Activated T-cell treated with anti-CD3 and anti-CD28 coated beads, Interleukin-2, amount 50 U/mL, for 24 hours (primary cell): ENCODE data around the gene RPP40.

Source experiments
- DNase-seq: peaks from one replicate; pipeline ENCODE4 v3.0.0-alpha.2; 2020
- H3K27ac Mint-ChIP-seq: 2 replicates; pipeline ENCODE4 v1.8.0; 2020; ENCODE audit warnings: mild to moderate bottlenecking, mixed read lengths
- H3K27me3 Mint-ChIP-seq: 2 replicates; pipeline ENCODE4 v1.8.0; 2020; ENCODE audit warnings: mixed read lengths
- H3K36me3 Mint-ChIP-seq: 2 replicates; pipeline ENCODE4 v1.8.0; 2020; ENCODE audit warnings: low read depth, mixed read lengths
- H3K4me1 Mint-ChIP-seq: 2 replicates; pipeline ENCODE4 v1.8.0; 2020; ENCODE audit warnings: low read depth, mixed read lengths
- H3K4me3 Mint-ChIP-seq: 2 replicates; pipeline ENCODE4 v1.8.0; 2020; ENCODE audit warnings: mild to moderate bottlenecking, moderate library complexity, mixed read lengths
- H3K9me3 Mint-ChIP-seq: 2 replicates; pipeline ENCODE4 v1.8.0; 2020; ENCODE audit warnings: mixed read lengths

RPP40 gene

DNA sequence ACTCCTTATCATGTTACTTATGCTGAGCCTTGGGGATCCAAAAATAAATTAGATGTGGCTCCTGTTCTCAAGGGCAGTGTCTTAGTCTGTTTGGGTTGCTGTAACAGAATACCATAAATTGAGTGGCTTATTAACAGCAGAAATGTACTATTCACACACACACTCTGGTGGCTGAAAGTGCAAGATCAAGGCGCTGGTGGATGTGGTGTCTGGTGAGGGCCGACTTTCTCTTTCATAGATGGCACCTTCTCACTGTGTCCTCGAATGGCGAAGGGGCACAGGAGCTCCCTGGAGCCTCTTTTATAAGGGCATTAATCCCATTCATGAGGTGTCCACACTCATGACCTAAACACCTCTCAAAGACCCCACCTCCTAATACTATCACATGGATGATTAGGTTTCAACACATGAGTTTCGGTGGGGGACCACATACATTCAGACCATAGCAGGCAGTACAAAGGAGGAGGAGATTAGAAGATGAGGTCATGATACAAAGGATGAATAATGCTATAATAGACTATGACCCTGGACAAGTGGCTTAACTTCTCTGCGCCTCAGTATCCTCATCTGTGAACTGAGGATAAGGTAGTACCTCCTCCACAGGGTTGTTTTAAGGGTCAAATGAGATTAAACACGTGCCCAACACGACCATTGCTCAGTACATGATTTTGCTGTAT, 34.1 kb downstream of the RPP40 start:
- H3K27ac Mint-ChIP-seq, result no peak overlapping the region
- no peaks in the 10 kb centered on the region for H3K9me3 Mint-ChIP-seq
- DNase-seq, result no peak
- peaks cover 9% of the 10 kb centered on the region for H3K27me3 Mint-ChIP-seq
- H3K4me1 Mint-ChIP-seq, result no peaks in the 10 kb centered on the region
- H3K36me3 Mint-ChIP-seq, result no peaks in the 10 kb centered on the region
- no peak overlapping the region for H3K4me3 Mint-ChIP-seq

DNA sequence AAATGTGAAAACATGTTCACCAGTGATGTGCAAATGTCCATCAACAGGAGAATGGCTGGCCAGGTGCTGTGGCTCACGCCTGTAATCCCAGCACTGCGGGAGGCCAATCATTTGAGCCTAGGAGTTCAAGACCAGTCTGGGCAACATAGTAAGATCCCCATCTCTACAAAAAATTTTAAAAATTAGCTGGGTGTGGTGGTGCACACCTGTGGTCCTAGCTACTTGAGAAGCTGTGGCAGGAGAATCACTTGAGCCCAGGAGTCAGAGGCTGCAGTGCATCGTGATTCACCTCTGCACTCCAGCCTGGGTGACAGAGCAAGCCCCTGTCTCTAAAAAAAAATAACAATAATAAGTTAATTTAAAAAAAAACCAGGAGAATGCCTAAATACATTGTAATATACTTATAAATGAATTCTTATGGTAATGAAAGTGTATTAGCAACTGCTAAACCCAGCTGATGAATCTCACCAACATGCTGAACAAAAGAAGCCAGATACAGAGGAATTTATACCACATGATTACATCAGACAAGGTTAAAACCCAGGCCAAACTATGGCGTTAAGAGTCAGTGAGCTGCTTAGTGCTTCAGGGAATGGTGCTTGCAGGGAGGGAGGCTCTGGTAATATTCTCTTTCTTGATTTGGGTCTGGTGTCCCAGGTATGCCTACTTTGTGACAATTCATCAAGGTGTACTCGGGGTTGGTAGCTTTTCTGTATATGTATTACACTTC, 36.4 kb downstream of the RPP40 start:
- DNase-seq, result no peak
- Mint-ChIP-seq H3K4me1 (no peaks in the 10 kb centered on the region), H3K27ac (no peak overlapping the region), H3K27me3 (peaks cover 8% of the 10 kb centered on the region), H3K4me3 (no peak overlapping the region), H3K9me3 (no peaks in the 10 kb centered on the region), H3K36me3 (no peaks in the 10 kb centered on the region)

DNA sequence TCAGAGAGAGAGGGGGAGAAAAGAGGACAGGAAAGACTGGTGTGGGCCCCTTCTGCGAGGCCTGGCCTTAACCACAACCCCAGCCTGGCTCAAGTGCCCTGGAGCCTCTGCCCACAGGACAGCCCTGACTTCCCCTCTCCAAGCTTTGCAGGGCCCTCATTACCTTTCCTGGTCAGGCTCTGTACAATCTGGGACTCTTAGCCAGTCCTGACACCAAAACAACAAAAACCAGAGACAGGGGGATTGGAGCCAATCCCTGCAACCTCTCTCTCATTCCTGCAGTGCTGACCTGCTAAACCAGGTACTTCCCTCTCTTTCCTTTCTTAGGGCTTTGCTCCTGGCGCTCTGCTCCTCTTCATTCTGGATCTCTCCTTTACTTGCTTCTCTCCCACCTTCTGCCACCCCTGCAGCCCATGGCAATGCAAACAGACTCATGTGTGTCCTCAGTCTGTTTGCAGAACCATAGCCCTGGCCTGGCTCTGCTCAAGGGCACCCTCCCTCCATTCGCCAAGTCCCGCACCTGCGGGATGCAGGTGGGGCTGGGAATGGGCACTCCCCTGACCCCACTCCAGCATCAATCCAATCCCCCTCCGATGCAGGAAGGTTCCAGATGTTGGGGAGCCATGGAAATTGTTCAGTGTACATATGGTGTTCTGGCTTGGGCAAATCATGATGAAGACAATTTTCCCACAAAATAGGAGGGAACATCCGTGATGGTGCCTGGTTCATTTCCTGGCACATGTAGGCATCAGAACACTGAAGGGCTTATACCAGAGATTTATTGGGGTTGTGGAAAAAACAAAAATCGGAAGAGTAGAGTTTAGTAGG, 38.1 kb downstream of the RPP40 start:
- no peaks in the 10 kb centered on the region for H3K4me1 Mint-ChIP-seq
- H3K36me3 Mint-ChIP-seq, result no peaks in the 10 kb centered on the region
- no peak overlapping the region for H3K4me3 Mint-ChIP-seq
- H3K27me3 Mint-ChIP-seq, result peaks cover 3% of the 10 kb centered on the region
- H3K9me3 Mint-ChIP-seq, result no peaks in the 10 kb centered on the region
- no peak overlapping the region for H3K27ac Mint-ChIP-seq
- DNase-seq, result no peak

DNA sequence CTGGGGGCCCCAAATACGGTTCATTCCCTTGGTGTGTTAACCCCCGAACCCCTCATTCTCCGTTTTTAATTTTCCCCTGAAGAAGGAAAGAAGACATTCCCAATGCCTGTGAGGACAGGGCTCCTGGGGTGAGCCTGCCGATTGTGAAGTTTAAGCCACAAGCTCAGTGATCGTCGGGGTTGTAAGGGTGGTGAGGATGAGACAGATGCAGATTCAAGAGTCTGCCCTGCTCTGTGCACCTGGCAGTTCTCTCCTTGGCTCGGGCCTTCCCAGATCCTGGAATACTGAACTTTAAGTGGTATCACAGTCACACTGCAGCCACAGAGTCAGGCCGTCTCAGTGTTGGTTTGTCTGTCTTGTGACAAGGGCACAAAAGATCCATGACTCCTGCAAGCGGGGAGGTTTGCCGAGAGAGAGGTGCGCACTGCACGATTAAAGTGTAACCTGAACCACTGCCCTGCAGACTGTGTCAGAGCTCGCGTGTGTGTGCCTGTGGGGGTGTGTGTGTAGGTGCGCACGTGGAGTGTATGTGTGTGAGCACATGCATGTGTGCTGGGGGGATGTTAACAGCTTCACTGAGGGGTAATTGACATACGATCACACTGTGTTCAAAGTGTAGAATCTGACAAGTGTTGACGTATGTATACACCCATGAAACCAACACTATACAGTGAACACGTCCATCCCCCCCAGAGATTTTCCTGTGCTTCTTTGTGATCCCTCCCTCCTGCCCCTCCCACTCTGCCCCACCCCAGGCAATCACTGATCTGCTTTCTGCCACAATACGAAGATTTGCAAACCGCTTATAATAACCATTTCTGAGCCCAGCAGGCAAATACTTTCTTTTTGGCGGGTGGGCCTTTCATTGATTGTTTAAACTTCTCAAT, 38.9 kb downstream of the RPP40 start:
- H3K4me3 Mint-ChIP-seq, result no peak overlapping the region
- no peaks in the 10 kb centered on the region for H3K9me3 Mint-ChIP-seq
- no peak overlapping the region for H3K27ac Mint-ChIP-seq
- DNase-seq, result no peak
- H3K27me3 Mint-ChIP-seq, result no peaks in the 10 kb centered on the region
- H3K36me3 Mint-ChIP-seq, result no peaks in the 10 kb centered on the region
- H3K4me1 Mint-ChIP-seq, result no peaks in the 10 kb centered on the region

DNA sequence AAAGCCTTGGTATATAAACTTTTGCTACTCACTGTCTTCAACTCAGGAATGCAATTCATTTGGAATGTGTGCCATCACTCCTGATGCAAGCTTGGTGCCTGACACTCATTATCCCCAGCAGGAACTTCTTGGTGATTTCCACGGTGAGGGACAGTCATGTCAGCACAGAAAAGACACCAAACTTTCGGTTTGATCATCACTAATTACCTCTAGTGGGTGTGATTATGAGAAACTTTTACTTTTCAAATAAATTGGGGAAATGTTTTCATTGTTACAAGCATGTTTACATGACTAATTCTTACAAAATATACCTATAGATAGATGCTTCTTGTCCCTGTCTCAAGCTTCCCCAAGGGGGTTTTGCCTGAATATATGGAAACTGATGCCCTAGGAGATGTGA, 40.9 kb downstream of the RPP40 start:
- Mint-ChIP-seq H3K27ac (no peak overlapping the region), H3K4me1 (no peaks in the 10 kb centered on the region), H3K9me3 (no peaks in the 10 kb centered on the region), H3K36me3 (no peaks in the 10 kb centered on the region), H3K4me3 (no peak overlapping the region), H3K27me3 (no peaks in the 10 kb centered on the region)
- no peak for DNase-seq

DNA sequence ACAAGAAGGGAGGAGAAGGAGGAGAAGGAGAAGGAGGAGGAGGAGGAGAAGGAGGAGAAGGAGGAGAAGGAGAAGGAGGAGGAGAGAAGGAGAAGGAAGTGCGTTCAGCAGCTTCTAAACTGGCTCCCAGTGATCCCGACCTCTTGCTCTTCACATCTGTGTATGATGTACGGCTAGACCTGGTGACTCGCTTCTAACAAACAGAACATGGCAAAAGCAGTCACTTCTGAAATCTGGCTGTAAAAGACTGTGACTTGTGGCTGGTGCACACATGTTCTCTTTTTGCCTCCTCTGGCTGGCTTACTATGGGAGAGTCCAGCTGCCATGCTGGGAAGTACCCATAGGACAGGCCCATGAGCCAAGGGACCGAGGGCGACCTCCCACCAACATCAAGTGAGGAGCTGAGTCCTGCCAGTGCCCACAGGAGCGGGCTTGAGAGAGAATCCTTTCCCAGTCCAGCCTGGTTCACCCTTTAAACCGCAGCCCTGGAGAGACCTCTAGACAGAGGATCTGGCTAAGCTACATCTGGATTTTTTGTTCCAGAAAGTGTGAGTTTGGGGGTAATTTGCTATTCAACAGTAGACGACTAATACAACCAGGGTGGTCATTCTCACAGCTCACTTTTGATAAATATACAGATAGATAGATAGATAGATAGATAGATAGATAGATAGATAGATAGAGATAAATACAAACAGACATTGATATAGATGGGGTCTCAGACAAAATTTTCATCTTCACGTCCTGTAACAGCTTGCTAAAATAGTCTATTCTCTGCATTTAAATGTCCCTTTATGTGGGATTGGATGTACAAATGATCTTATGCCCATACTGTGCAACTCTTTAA, 42.3 kb downstream of the RPP40 start:
- DNase-seq, result no peak
- Mint-ChIP-seq H3K36me3 (peaks cover 2% of the 10 kb centered on the region), H3K27me3 (no peaks in the 10 kb centered on the region), H3K4me1 (no peaks in the 10 kb centered on the region), H3K9me3 (no peaks in the 10 kb centered on the region), H3K4me3 (no peak overlapping the region), H3K27ac (no peak overlapping the region)

DNA sequence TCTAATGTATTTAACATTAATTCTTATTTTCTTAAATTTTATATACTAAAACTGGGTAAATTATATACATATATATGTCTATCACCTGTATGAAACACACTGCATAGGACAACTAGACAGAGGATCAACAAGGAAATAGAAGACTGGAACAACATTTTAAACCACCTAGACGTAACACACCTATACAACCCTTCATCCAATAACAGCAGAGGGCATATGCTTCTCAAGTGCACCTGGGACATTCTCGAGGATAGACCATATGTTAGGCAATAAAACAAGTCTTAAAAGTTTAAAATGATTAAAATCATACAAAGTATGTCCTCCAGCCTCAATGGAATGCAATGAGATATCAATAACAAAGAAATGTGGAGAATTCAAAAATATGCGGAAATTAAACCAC, 45.2 kb downstream of the RPP40 start:
- Mint-ChIP-seq H3K9me3 (no peaks in the 10 kb centered on the region), H3K27me3 (no peaks in the 10 kb centered on the region), H3K4me3 (no peak overlapping the region), H3K4me1 (no peaks in the 10 kb centered on the region), H3K27ac (no peak overlapping the region), H3K36me3 (peaks cover 30% of the 10 kb centered on the region)
- DNase-seq, result no peak

DNA sequence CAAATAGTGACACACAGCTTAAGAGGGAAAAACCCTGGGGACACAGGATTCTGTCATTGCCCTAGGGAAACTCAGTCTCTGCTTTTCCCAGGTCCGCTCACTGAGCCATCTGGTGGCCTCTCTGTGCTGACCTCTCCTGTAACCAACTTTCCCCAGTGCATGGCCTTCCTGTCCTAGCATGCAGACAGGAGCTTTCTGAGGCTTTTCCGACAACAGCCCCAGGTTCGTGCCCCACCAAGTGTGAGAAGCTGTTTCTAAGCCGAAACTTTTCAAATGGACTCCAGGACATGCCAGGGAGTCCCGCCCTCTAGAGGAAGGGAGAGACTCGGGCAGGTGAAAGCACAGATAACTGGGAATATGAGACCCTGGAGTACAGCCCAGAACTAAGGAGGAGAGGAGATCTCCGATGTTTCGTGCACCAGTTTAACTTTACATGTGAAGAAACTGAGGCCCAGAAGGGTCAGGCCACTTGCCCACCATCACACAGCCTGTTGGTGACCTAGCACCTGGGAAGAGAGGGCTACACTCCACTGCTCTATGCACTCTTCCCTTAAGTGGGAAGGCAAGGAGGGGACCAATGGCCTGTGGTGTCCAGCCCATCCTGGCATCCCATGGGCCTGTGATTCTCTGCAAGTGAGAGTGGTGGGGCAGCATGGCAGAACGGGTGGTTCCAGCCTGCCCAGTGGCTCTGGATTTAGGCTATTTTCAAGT, 46.2 kb downstream of the RPP40 start:
- H3K36me3 Mint-ChIP-seq, result peaks cover 36% of the 10 kb centered on the region
- no peaks in the 10 kb centered on the region for H3K9me3 Mint-ChIP-seq
- H3K27ac Mint-ChIP-seq, result no peak overlapping the region
- no peaks in the 10 kb centered on the region for H3K27me3 Mint-ChIP-seq
- no peak for DNase-seq
- H3K4me1 Mint-ChIP-seq, result no peaks in the 10 kb centered on the region
- no peak overlapping the region for H3K4me3 Mint-ChIP-seq

DNA sequence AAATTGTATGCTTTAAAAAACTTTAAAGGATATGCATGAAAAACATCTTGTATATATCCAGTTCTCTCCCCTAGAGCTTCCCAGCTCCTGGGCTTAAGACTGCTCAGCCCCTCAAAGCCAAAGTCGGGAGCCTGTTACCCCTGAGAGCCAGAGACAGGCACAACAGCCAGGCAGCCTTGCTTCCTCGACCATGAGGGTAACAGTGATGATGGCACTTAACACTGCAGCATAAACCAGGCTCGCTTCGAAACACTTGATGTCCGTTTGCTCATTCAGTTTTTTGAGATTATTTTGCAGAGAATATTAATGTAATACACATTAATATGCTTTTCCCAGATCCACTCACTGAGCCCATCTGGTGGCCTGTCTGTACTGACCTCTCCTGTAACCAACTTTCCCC, 47.2 kb downstream of the RPP40 start:
- Mint-ChIP-seq H3K27me3 (no peaks in the 10 kb centered on the region), H3K4me1 (no peaks in the 10 kb centered on the region), H3K9me3 (no peaks in the 10 kb centered on the region), H3K36me3 (peaks cover 46% of the 10 kb centered on the region), H3K27ac (no peak overlapping the region), H3K4me3 (no peak overlapping the region)
- no peak for DNase-seq

DNA sequence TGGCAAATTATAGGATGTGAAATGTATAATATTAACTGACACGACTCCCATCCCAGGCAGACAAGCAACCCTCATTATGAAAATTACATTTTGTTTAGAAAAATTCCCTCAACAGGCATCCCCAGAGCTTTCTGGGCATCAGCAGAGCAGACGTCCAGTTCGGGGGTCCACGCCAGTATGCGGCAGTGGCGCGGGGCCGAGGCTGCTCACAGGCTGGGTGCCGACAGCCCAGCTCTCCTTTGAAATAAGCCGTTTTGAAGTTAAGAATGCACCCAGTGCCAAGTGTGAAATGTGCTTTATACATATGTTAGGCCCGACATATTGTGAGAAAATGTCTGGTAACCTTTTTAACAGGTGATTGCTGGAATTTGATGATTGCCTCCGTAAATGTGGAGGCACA, 50.4 kb downstream of the RPP40 start:
- Mint-ChIP-seq H3K4me3 (no peak overlapping the region), H3K27me3 (no peaks in the 10 kb centered on the region), H3K9me3 (no peaks in the 10 kb centered on the region), H3K27ac (no peak overlapping the region), H3K4me1 (no peaks in the 10 kb centered on the region), H3K36me3 (peaks cover 69% of the 10 kb centered on the region)
- DNase-seq, result no peak

DNA sequence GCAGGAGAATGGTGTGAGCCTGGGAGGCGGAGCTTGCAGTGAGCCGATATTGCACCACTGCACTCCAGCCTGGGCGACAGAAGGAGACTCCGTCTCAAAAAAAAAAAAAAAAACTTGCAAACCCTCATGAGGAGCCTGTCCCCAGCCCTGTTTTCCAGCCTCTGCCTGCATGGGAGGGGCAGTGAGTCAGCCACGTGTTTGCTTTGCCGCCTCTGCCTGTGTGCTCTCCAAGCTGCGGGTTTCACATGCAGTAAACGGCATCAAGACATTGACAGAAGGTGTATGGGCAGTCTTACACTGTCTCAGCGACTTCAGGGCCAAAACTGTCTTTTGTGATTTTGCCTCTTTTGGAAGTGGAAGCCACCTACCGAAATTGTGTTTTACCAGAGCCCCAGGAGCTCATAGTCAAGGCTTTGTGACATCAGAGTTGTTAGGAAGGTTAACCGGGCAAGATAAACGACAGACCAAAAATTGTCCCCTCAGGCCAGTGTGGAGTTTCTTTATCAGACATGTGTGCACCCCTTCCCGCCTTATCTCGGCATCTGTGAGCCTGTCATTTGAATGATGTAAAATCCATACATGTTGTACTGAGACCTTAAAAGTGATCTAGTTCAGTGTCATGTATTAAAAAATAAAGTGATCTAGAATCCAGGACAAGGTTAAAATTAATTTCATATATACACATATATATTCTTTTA, 52.9 kb downstream of the RPP40 start:
- no peaks in the 10 kb centered on the region for H3K27me3 Mint-ChIP-seq
- no peaks in the 10 kb centered on the region for H3K9me3 Mint-ChIP-seq
- H3K27ac Mint-ChIP-seq, result no peak overlapping the region
- H3K4me3 Mint-ChIP-seq, result no peak overlapping the region
- no peaks in the 10 kb centered on the region for H3K4me1 Mint-ChIP-seq
- no peak for DNase-seq
- H3K36me3 Mint-ChIP-seq, result peaks cover 80% of the 10 kb centered on the region

DNA sequence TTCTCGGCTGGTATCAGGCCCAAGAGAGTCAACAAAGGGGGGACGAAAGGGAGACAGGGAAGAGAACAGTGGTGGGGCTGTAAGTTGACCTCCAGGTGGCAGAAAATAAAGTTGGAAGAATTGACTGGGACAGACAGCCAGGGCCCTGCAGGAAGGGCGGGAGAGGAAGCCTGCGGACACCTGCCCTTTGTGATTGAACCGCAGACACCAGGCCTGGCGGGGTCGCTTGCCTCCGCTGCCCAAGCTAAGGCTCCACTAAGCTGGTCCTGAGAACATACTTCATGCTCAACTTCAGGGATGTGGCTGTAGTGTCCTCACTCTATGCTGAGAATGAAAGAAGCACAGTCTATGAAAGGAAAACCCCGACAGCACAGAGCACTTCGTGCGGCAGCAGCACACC, 53.8 kb downstream of the RPP40 start:
- H3K36me3 Mint-ChIP-seq, result peaks cover 80% of the 10 kb centered on the region
- H3K27ac Mint-ChIP-seq, result no peak overlapping the region
- no peak overlapping the region for H3K4me3 Mint-ChIP-seq
- H3K27me3 Mint-ChIP-seq, result no peaks in the 10 kb centered on the region
- no peaks in the 10 kb centered on the region for H3K4me1 Mint-ChIP-seq
- H3K9me3 Mint-ChIP-seq, result no peaks in the 10 kb centered on the region
- DNase-seq, result no peak
